Endothelial cell (in vitro differentiated cells): ENCODE data around the gene CSNK1G1. TPM values are rescaled to one million over a fixed set of nuclear protein-coding genes. Genes with fewer than 3 reads are reported as not detected.

Experiments
- DNase-seq: peaks from one replicate; pipeline ENCODE4 v3.0.0; 2021; ENCODE audit warnings: low spot score
- H3K27ac Mint-ChIP-seq: one replicate; pipeline ENCODE4 v1.8.0; 2021; ENCODE audit warnings: mixed read lengths, inconsistent platforms; ENCODE audit not compliant: unreplicated experiment
- H3K27me3 Mint-ChIP-seq: one replicate; pipeline ENCODE4 v1.8.0; 2021; ENCODE audit warnings: mild to moderate bottlenecking, moderate library complexity, mixed read lengths, inconsistent platforms; ENCODE audit not compliant: unreplicated experiment
- H3K36me3 Mint-ChIP-seq: one replicate; pipeline ENCODE4 v1.8.0; 2021; ENCODE audit warnings: mild to moderate bottlenecking, low read depth, mixed read lengths, inconsistent platforms; ENCODE audit not compliant: unreplicated experiment
- H3K4me1 Mint-ChIP-seq: one replicate; pipeline ENCODE4 v1.8.0; 2021; ENCODE audit warnings: mild to moderate bottlenecking, mixed read lengths, inconsistent platforms; ENCODE audit not compliant: unreplicated experiment
- H3K4me3 Mint-ChIP-seq: one replicate; pipeline ENCODE4 v1.8.0; 2021; ENCODE audit warnings: mild to moderate bottlenecking, mixed read lengths, inconsistent platforms; ENCODE audit not compliant: unreplicated experiment
- H3K9me3 Mint-ChIP-seq: one replicate; pipeline ENCODE4 v1.8.0; 2021; ENCODE audit warnings: mixed read lengths, inconsistent platforms; ENCODE audit not compliant: unreplicated experiment
- total RNA-seq: library from RNA; stranded (reverse); fragmentation: NEBNext Ultra II Directional; extraction: Animal tissue kit (Norgen Biotek cat#: 25700); gene quantifications from one replicate; pipeline ENCODE4 v1.2.1, GENCODE V29; 2021; ENCODE audit not compliant: unreplicated experiment
- TF ChIP-seq, protein P1 (sequence below): fragments of 200-600 bp; sonication (generic); IDR thresholded peaks from one replicate; pipeline ENCODE4 v1.5.0; 2021; ENCODE audit warnings: antibody characterized with exemption; ENCODE audit not compliant: unreplicated experiment

Gene CSNK1G1
- total RNA-seq, 1 donor from 2014 or later, result 22.9 TPM

- H3K4me3 Mint-ChIP-seq, result no peak overlapping the region
- H3K27me3 Mint-ChIP-seq, result peaks cover 2% of the 10 kb centered on the region
- H3K36me3 Mint-ChIP-seq, result peaks cover 4% of the 10 kb centered on the region
- TF ChIP-seq, protein P1, sequence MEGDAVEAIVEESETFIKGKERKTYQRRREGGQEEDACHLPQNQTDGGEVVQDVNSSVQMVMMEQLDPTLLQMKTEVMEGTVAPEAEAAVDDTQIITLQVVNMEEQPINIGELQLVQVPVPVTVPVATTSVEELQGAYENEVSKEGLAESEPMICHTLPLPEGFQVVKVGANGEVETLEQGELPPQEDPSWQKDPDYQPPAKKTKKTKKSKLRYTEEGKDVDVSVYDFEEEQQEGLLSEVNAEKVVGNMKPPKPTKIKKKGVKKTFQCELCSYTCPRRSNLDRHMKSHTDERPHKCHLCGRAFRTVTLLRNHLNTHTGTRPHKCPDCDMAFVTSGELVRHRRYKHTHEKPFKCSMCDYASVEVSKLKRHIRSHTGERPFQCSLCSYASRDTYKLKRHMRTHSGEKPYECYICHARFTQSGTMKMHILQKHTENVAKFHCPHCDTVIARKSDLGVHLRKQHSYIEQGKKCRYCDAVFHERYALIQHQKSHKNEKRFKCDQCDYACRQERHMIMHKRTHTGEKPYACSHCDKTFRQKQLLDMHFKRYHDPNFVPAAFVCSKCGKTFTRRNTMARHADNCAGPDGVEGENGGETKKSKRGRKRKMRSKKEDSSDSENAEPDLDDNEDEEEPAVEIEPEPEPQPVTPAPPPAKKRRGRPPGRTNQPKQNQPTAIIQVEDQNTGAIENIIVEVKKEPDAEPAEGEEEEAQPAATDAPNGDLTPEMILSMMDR, result no peak
- no peak for DNase-seq
- H3K4me1 Mint-ChIP-seq, result peaks cover 11% of the 10 kb centered on the region
- H3K27ac Mint-ChIP-seq, result no peak overlapping the region
- H3K9me3 Mint-ChIP-seq, result no peaks in the 10 kb centered on the region
Observed at GRCh38 chr15:64245405-64245804, 110.6 kb downstream of the CSNK1G1 start.

- DNase-seq, result no peak
- TF ChIP-seq, protein P1, result no peak
- Mint-ChIP-seq H3K36me3 (no peaks in the 10 kb centered on the region), H3K9me3 (no peaks in the 10 kb centered on the region), H3K4me3 (no peak overlapping the region), H3K4me1 (no peaks in the 10 kb centered on the region), H3K27me3 (peaks cover 2% of the 10 kb centered on the region), H3K27ac (no peak overlapping the region)
Observed at GRCh38 chr15:64237677-64238076, 118.3 kb downstream of the CSNK1G1 start.

- Mint-ChIP-seq H3K27me3 (no peaks in the 10 kb centered on the region), H3K4me1 (no peaks in the 10 kb centered on the region), H3K36me3 (no peaks in the 10 kb centered on the region), H3K27ac (no peak overlapping the region), H3K4me3 (no peak overlapping the region), H3K9me3 (no peaks in the 10 kb centered on the region)
- DNase-seq, result no peak
- TF ChIP-seq, protein P1, result no peak
Observed at GRCh38 chr15:64236156-64236894, 119.6 kb downstream of the CSNK1G1 start.

DNA sequence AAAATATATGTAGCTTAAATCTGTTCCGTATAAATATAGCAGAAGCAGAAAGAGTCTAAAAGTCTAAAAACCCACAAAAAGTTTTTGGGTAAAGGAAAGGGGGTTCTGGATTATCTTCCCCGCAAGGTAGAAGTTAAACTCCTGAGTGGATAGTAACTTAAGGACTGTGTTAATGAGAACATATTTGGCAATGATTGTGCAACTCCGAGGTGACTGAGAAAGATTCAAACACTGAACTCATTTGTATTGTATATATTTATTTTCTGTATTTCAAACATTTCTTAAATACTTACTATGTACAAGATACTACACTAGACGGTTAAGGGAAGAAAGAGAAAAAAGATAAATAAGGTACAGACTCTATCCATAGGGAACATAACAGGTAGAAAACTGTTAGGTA lies 120.4 kb downstream of the CSNK1G1 start:
- Mint-ChIP-seq H3K4me1 (no peaks in the 10 kb centered on the region), H3K27me3 (no peaks in the 10 kb centered on the region), H3K36me3 (no peaks in the 10 kb centered on the region), H3K4me3 (no peak overlapping the region), H3K27ac (no peak overlapping the region), H3K9me3 (no peaks in the 10 kb centered on the region)
- DNase-seq, result no peak
- TF ChIP-seq, protein P1, result no peak

GRCh38 chr15:64233299-64233698 lies 122.7 kb downstream of the CSNK1G1 start:
- Mint-ChIP-seq H3K36me3 (no peaks in the 10 kb centered on the region), H3K4me3 (no peak overlapping the region), H3K4me1 (no peaks in the 10 kb centered on the region), H3K9me3 (no peaks in the 10 kb centered on the region), H3K27ac (no peak overlapping the region), H3K27me3 (no peaks in the 10 kb centered on the region)
- no peak for DNase-seq
- TF ChIP-seq, protein P1, result no peak
